Esophagus (tissue), 2 donors: ENCODE data around the gene FTCD. TPM values are rescaled to one million over a fixed set of nuclear protein-coding genes. Genes with fewer than 3 reads are reported as not detected.
"Not testable (repeated sequence)": the region's sequence is repeated elsewhere in the genome, so short reads cannot be mapped to it uniquely, and the experiment has no call there.

ENCODE experiments used
- H3K27ac ChIP-seq, 2 donors: one replicate each; pipeline ENCODE4 v1.5.1; 2013; ENCODE audit warnings: low read depth in 2 of 2, mild to moderate bottlenecking in 2 of 2, inconsistent platforms in 1 of 2, low read length in 1 of 2, moderate library complexity in 1 of 2
- H3K27me3 ChIP-seq, 2 donors: one replicate each; pipeline ENCODE4 v1.6.1; 2013; ENCODE audit warnings: low read length in 2 of 2, control low read depth in 1 of 2, mild to moderate bottlenecking in 1 of 2; ENCODE audit not compliant: insufficient read depth in 2 of 2, control insufficient read depth in 1 of 2
- H3K36me3 ChIP-seq, 2 donors: one replicate each; pipeline ENCODE4 v1.6.1; 2013; ENCODE audit warnings: low read length in 1 of 2; ENCODE audit not compliant: control insufficient read depth in 2 of 2, insufficient read depth in 2 of 2
- H3K4me1 ChIP-seq, 2 donors: one replicate each; pipeline ENCODE4 v1.6.1; 2013; ENCODE audit warnings: low read length in 1 of 2; ENCODE audit not compliant: control insufficient read depth in 2 of 2, insufficient read depth in 2 of 2
- H3K4me3 ChIP-seq, 2 donors: one replicate each; pipeline ENCODE4 v1.5.1; 2013; ENCODE audit warnings: low read length in 2 of 2, mild to moderate bottlenecking in 2 of 2, low read depth in 1 of 2, moderate library complexity in 1 of 2
- H3K9me3 ChIP-seq, 2 donors: one replicate each; pipeline ENCODE4 v1.6.1; 2013; ENCODE audit warnings: mild to moderate bottlenecking in 2 of 2, low read depth in 1 of 2, low read length in 1 of 2, moderate library complexity in 1 of 2; ENCODE audit not compliant: control insufficient read depth in 2 of 2, insufficient read depth in 1 of 2
- WGBS, 2 donors: extraction: QIAGEN DNeasy Blood & Tissue Kit; methylation state at CpG; one replicate each; pipeline ENCODE4 v1.1.7; 2013; 5-methylcytosine and 5-hydroxymethylcytosine counted together
- polyA plus RNA-seq, 2 donors: library from polyadenylated mRNA; stranded (reverse); fragments of 200-250 nt; gene quantifications; one replicate each; pipeline ENCODE4 v1.2.3, GENCODE V29; 2013
- donor health status: healthy with polysubstance abuse.
- donor health status: Bipolar disorder and iron deficiency.

FTCD gene
- polyA plus RNA-seq, 2 donors = 0.33 to 0.39 TPM

GRCh38 chr21:46181953-46182547 is 26.7 kb upstream of the FTCD start:
- H3K9me3 ChIP-seq = no peaks in the 10 kb centered on the region
- 84 to 86% methylated on average over 16 of the region's 16 CpGs for WGBS, 2 donors
- H3K4me3 ChIP-seq = no peak overlapping the region
- peaks cover 0 to 5% of the 10 kb centered on the region in 2 donors for H3K4me1 ChIP-seq
- no peak overlapping the region for H3K27ac ChIP-seq
- H3K36me3 ChIP-seq = no peaks in the 10 kb centered on the region
- H3K27me3 ChIP-seq = no peaks in the 10 kb centered on the region

DNA sequence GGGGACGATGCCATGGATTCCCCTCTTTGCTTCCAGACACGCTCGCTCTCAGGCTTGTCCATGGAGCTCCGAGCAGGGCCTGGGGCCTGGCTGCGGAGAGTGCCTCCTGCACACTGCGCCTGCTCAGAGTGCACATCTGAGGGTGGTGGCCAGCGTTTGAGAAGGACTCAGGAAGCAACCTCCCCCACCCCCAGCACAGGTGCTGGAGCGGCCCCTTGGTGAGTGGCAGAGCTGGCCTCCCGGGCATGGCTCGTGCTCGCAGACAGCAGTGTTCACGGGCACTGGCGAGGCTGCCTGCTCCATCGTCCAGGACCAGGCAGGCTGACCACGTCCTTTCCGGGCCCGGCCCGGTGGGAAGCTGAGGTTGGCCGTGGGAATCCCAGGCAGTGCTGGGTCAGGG is 26.1 kb upstream of the FTCD start:
- no peak overlapping the region for H3K27ac ChIP-seq
- 90 to 94% methylated on average over 19 of the region's 19 CpGs for WGBS, 2 donors

DNA sequence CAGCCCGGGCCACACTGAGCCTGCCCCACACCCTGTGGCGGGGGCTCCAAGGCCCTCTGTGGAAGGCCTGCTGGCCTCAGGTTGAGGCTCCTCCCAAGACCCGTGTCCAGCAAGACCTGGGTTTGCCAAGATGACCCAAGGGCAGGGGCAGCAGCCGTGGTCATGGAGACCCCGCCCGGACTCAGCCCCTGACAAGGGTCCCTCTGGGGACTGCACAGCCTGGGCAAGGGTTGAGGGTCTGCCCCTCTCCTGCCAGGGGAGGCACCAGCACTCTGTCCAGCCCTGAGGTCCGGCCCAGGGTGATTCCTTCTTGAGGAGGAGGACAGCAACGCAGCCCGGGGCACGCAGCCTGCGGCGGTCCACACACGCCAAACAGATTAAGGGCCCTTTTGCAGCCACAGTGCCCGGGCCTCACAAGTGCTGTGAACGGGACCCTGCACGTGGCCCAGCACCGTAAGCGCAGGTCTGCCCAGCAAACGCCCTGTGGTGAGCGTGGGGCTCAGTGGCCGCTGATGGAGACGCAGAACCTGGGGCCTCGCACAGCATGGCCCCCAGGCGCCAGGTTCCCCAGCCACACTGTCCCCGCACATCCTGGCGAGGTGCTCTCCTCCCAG is 25.5 kb upstream of the FTCD start:
- peaks cover 0 to 5% of the 10 kb centered on the region in 2 donors for H3K4me1 ChIP-seq
- H3K9me3 ChIP-seq = no peaks in the 10 kb centered on the region
- no peaks in the 10 kb centered on the region for H3K27me3 ChIP-seq
- H3K27ac ChIP-seq = no peak overlapping the region
- H3K36me3 ChIP-seq = no peaks in the 10 kb centered on the region
- WGBS, 2 donors = 91 to 94% methylated on average over 26 of the region's 26 CpGs
- no peak overlapping the region for H3K4me3 ChIP-seq

More for the DNA sequence above, 26.1 kb upstream of the FTCD start:
- Histone ChIP-seq H3K4me3 (no peak overlapping the region), H3K27me3 (no peaks in the 10 kb centered on the region), H3K36me3 (no peaks in the 10 kb centered on the region), H3K4me1 (peaks cover 0 to 5% of the 10 kb centered on the region in 2 donors), H3K9me3 (no peaks in the 10 kb centered on the region)

DNA sequence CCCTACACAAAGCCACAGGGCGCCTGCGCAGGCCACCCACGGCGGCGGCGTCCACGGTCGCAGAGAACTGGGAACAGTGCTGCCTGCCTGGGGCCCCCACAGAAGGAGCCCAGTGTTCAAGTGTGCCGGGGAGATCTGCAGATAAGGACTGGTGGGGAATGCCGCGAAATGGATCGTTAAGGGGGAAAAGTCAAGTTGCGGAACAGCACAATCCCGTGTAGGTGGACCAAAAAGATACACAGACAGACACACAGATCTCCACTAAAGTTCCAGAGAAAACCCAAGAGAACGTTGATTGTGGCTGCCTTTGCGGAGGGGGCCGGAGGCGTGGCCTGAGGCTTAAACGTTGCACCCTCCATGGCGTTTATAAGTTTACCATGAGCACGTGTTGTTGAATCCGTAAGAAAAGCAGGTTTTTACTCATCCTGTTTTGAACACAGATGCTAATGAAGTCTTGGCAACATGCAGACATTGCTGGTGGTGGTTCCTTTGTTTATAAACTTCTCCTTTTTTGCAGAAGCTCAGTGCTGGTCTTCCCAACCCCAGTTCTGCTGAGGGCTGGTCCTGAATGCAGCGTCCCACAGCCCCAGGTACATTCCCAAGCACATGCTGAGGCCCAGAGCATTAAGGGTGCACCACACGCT is 24.8 kb upstream of the FTCD start:
- peaks cover 0 to 5% of the 10 kb centered on the region in 2 donors for H3K4me1 ChIP-seq
- H3K36me3 ChIP-seq = no peaks in the 10 kb centered on the region
- H3K27me3 ChIP-seq = no peaks in the 10 kb centered on the region
- H3K27ac ChIP-seq = no peak overlapping the region
- H3K4me3 ChIP-seq = no peak overlapping the region
- no peaks in the 10 kb centered on the region for H3K9me3 ChIP-seq
- WGBS, 2 donors = 82 to 85% methylated on average over 24 of the region's 24 CpGs

- Histone ChIP-seq H3K9me3 (no peaks in the 10 kb centered on the region), H3K36me3 (no peaks in the 10 kb centered on the region), H3K4me3 (no peak overlapping the region), H3K4me1 (peaks cover 0 to 2% of the 10 kb centered on the region in 2 donors), H3K27me3 (no peaks in the 10 kb centered on the region), H3K27ac (no peak overlapping the region)
- WGBS, 2 donors = 90 to 93% methylated on average over 16 to 17 of the region's 17 CpGs
Observed at GRCh38 chr21:46179708-46180078, 24.3 kb upstream of the FTCD start.

DNA sequence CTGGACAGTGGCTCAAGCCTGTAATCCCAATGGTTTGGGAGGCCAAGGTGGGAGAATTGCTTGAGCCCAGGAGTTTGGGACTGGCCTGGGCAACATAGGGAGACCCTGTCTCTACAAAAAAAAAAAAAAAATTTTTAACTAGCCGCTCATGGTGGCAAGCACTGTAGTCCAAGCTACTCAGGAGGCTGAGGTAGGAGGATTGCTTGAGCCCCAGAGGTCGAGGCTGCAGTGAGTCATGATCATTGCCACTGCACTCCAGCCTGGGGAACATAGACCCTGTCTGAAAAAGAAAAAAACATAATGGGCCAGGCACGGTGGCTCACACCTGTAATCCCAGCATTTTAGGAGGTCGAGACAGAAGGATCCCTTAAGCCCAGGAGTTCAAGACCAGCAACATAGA is 23.6 kb upstream of the FTCD start:
- Histone ChIP-seq H3K4me1 (peaks cover 0 to 2% of the 10 kb centered on the region in 2 donors), H3K9me3 (no peaks in the 10 kb centered on the region), H3K4me3 (no peak overlapping the region), H3K36me3 (no peaks in the 10 kb centered on the region), H3K27ac (no peak overlapping the region), H3K27me3 (no peaks in the 10 kb centered on the region)
- 84 to 89% methylated on average over 4 of the region's 4 CpGs for WGBS, 2 donors

DNA sequence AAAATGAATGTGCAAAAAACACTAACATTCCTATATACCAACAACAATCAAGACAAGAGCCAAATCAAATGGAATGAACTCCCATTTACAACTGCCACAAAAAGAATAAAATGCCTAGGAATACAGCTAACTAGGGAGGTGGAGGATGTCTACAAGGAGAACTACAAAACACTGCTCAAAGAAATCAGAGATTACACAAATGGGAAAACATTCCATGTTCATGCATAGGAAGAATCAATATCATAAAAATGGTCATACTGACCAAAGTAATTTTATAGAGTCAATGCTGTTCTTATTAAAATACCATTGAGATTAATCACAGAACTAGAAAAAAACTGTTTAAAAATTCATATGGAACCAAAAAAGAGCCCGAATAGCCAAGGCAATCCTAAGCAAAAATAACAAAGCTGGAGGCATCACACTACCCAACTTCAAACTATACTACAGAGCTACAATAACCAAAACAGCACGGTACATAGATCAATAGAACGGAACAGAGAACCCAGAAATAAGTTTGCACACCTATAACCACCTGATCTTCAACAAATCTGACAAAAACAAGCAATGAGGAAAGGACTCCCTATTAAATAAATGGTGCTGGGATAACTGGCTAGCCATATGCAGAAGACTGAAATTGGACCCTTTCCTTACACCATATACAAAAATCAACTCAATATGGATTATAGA is 21.2 kb upstream of the FTCD start:
- H3K27me3 ChIP-seq, H3K36me3 ChIP-seq, H3K4me1 ChIP-seq, H3K27ac ChIP-seq, H3K4me3 ChIP-seq, H3K9me3 ChIP-seq: not testable (repeated sequence)
- 92 to 97% methylated on average over 3 of the region's 3 CpGs for WGBS, 2 donors

GRCh38 chr21:46173573-46173972 is 18.2 kb upstream of the FTCD start:
- H3K36me3 ChIP-seq = no peaks in the 10 kb centered on the region
- peaks cover 0 to 6% of the 10 kb centered on the region in 2 donors for H3K9me3 ChIP-seq
- no peak overlapping the region for H3K4me3 ChIP-seq
- H3K4me1 ChIP-seq = no peaks in the 10 kb centered on the region
- no peaks in the 10 kb centered on the region for H3K27me3 ChIP-seq
- H3K27ac ChIP-seq = no peak overlapping the region
- WGBS, 2 donors = 94 to 96% methylated on average over 1 of the region's 1 CpG

- 87 to 92% methylated on average over 6 of the region's 6 CpGs for WGBS, 2 donors
- H3K9me3 ChIP-seq = peaks cover 0 to 6% of the 10 kb centered on the region in 2 donors
- H3K36me3 ChIP-seq = no peaks in the 10 kb centered on the region
- no peak overlapping the region for H3K4me3 ChIP-seq
- no peaks in the 10 kb centered on the region for H3K4me1 ChIP-seq
- H3K27me3 ChIP-seq = no peaks in the 10 kb centered on the region
- H3K27ac ChIP-seq = no peak overlapping the region
Observed at GRCh38 chr21:46172863-46173528, 17.6 kb upstream of the FTCD start.
